Epithelial cell of esophagus (primary cell): ENCODE measurements around the gene RGS3.

Experiments used
- DNase-seq: peaks from one replicate; pipeline ENCODE4 v3.0.0; 2010; ENCODE audit warnings: low read depth
- H3K4me3 ChIP-seq: 2 replicates; pipeline ENCODE4 v1.5.1; 2011; ENCODE audit warnings: mild to moderate bottlenecking, low read length, control low read depth
- TF ChIP-seq, protein P1 (sequence below): IDR thresholded peaks from 2 replicates; pipeline ENCODE4 v1.5.1; 2011; ENCODE audit warnings: low read depth, mild to moderate bottlenecking, low read length, control low read depth, inconsistent platforms; ENCODE audit not compliant: insufficient read depth; ENCODE audit errors: missing control alignments

The RGS3 gene

DNA sequence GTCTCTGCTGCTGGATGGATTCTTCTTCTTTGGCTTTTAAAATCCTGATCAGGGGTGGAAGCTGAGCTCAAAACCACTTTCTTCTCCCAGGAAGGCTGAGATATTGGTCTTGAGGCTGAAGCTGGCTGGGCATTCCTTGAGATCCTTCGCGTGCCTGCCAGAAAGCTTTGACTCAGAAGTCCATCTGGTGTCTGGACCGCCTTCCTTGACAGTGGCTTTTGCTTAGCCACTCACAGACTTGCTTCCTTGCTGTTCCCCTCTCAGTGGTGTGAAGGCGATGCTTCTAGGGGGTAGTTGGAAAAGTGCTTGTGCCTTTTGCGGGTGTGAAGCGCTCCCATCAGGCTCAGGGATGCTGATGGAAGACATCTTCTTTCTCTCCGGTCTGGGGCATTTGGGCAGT lies 45.9 kb downstream of the RGS3 start:
- H3K4me3 ChIP-seq = no peak overlapping the region
- no peak for DNase-seq
- TF ChIP-seq, protein P1, sequence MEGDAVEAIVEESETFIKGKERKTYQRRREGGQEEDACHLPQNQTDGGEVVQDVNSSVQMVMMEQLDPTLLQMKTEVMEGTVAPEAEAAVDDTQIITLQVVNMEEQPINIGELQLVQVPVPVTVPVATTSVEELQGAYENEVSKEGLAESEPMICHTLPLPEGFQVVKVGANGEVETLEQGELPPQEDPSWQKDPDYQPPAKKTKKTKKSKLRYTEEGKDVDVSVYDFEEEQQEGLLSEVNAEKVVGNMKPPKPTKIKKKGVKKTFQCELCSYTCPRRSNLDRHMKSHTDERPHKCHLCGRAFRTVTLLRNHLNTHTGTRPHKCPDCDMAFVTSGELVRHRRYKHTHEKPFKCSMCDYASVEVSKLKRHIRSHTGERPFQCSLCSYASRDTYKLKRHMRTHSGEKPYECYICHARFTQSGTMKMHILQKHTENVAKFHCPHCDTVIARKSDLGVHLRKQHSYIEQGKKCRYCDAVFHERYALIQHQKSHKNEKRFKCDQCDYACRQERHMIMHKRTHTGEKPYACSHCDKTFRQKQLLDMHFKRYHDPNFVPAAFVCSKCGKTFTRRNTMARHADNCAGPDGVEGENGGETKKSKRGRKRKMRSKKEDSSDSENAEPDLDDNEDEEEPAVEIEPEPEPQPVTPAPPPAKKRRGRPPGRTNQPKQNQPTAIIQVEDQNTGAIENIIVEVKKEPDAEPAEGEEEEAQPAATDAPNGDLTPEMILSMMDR = no peak

- no peak overlapping the region for H3K4me3 ChIP-seq
- TF ChIP-seq, protein P1 = no peak
- DNase-seq = no peak
These were observed 47.6 kb downstream of the RGS3 start for GRCh38 chr9:113511047-113511521.

- TF ChIP-seq, protein P1 = no peak
- H3K4me3 ChIP-seq = no peak overlapping the region
- peak; percentile 22 for DNase-seq
These were observed 48.6 kb downstream of the RGS3 start for GRCh38 chr9:113511856-113512761.

- no peak for DNase-seq
- TF ChIP-seq, protein P1 = no peak
- H3K4me3 ChIP-seq = no peak overlapping the region
These were observed 49.6 kb downstream of the RGS3 start for GRCh38 chr9:113513111-113513510.

DNA sequence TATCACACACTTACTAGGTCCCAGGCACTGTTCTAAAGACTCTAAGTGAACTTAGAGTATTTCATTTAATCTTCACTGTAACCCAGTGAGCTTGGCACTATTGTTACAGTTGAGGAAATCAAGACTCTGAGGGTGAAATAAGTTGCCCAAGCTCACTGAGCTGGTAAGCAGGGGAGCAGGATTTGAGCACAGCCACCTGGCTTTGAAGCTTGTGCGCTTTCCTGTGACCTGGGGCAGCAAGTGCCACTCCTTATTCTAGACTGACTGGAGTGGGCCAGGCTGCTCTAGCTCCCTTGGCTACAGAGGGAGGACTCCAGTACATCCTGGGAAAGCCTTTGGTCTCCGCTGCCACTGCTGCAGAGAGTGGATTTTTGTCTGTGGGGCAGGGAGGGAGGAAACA lies 50.0 kb downstream of the RGS3 start:
- TF ChIP-seq, protein P1 = no peak
- H3K4me3 ChIP-seq = no peak overlapping the region
- DNase-seq = no peak

DNA sequence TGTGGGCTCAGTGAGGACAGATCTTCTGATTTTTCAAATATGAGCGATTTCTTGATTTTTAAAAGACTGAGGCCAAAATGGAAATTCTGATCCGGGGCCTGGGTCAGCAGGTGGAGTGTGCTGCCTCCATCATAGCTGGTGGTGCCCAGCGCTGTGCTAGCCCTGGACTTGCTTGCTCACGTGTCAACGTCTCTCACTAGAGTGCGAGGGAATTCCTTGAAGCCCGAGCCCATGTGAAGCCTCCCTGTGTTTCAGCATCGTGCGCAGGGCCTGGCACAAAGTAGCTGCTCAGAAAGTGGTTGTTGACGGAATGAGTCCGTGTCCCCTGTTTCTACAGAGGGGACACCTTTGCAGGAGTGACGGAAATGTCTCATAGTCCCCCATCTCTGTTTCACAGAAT lies 50.5 kb downstream of the RGS3 start:
- TF ChIP-seq, protein P1 = no peak
- no peak for DNase-seq

More for the DNA sequence above, 50.5 kb downstream of the RGS3 start:
- H3K4me3 ChIP-seq = no peak overlapping the region
